Stimulated activated CD4-positive, alpha-beta T cell treated with anti-CD3 and anti-CD28 coated beads, Interleukin-4, amount 100 ng/mL, for 48 hours (primary cell): Measurements from ENCODE around the gene AKR1D1.

Experiments
- DNase-seq, 2 donors: peaks; one replicate each; pipeline ENCODE4 v3.0.0-alpha.2; 2020; ENCODE audit warnings: low read depth in 2 of 2

AKR1D1 gene

DNA sequence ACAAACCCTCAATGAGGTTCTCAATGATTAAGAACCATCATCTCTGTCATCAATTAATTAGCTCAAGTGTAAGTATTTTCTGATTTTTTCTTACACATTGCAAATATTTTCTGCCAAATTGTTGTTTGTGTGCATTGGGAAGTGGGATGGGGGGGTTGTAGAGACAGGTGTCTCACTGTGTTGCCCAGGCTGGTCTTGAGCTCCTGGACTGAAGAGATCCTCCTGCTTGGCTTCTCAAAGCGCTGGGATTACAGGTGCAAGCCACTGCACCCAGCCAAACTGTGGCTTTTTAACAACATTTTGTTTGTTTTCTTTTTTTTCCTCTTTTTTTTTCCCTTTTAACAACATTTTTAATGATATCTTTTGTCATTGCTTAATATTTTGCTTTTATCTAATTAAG lies 87.5 kb downstream of the AKR1D1 start:
- DNase-seq = no peak

DNA sequence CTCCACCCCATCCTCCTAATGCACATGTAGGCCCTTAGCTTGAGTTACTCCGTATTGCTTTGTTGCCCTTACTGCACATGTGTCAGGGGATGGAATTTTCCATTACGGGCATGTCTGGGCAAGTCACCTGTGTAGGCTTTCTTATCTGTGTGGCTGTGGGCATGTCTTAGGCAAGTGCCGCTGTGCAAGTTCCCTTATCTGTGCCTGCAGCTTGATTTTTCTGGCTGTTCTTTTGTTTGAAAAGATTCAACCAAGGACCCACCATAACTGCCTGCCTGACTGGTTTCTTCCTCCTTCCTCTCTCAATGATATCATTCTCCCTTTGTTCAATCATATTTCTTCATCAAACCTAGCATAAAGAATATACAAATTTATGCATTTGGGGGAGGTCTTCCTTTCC lies 88.5 kb downstream of the AKR1D1 start:
- DNase-seq = no peak

DNA sequence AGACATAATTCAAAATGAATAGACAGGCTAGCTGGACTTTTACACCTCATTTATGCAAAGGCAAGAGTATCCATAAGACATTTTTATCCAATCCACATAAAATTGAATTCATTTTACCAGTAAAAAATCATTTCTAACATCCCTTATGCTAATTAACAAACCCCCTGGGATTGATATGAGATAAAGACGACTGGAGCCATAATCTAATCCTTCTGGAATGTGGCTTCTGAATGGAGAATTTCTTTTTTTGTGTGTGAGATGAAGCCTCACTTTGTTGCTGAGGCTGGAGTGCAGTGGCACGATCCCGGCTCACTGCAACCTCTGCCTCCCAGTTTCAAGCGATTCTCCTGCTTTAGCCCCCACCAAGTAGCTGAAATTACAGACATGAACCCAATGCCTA lies 90.4 kb downstream of the AKR1D1 start:
- no peak for DNase-seq

DNA sequence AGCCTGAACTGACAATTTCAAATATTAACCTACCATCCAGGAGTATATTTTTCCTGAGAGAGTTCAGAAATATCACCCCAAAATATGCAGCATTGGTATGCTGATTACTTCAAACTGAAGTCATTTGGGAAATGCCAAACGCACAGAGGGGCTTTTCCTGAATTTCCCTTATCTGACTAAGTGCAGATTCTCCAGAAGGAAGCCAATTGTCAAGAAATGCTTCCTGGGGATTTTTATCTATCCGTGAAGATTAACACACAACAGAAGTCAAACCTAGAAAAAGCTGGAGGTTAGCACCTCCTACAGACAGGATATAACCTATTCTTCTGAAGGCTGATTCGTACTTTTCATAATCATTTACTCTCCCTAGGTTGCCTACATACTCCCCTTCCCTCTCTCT lies 91.0 kb downstream of the AKR1D1 start:
- DNase-seq = no peak

DNA sequence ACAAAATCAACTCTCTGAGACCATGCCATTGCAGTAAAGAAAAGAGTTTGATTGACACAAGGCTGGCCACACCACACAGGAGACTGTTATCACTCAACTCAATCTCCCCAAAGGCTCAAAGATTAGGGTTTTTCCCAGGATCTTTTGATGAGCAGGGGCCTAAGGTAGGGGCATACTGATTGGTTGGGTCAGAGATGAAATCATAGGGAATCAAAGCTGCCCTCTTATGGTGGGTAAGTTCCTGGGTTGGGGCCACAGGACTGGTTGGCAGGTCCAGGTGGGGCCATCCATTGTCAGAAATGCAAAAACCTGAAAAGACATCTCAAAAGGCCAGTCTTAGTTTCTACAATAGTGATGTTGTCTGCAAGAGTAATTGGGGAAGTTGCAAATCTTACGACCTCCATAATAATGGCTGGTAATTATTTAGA lies 91.6 kb downstream of the AKR1D1 start:
- DNase-seq = no peak
